A549 (cell line): ENCODE measurements around the gene GIMAP8. TPM values are rescaled to one million over a fixed set of nuclear protein-coding genes. Genes with fewer than 3 reads are reported as not detected.

Source experiments
- ATAC-seq, 2 experiments: fragments of 200-7000 bp in 1 of 2; fragments of >200 bp in 1 of 2; cut with Nextera tagmentation in 1 of 2; cut with Tn5 transposase in 1 of 2; 3 replicates each; pipeline versions ENCODE4 v1.8.0 to v1.9.1; 2018 to 2020; ENCODE audit warnings: mild to moderate bottlenecking in 1 of 2, moderate library complexity in 1 of 2
- CTCF ChIA-PET: fragments of 300-600 bp; sonication (Branson Sonifier 250); formaldehyde crosslinking; extraction: SDS; loops from one replicate; lab custom pipeline; 2021; ENCODE audit warnings: antibody characterized with exemption, inconsistent platforms; lab: Yijun Ruan, JAX
- POLR2A ChIA-PET: fragments of 350-600 bp; formaldehyde crosslinking; extraction: SDS; loops from one replicate; lab custom pipeline; 2021; ENCODE audit warnings: antibody characterized with exemption, inconsistent platforms; lab: Yijun Ruan, JAX
- DNase-seq, 2 experiments: peaks; one replicate each; pipeline versions ENCODE4 v3.0.0 to v3.0.0-alpha.2; 2011 to 2016; ENCODE audit warnings: low read depth in 1 of 2, low spot score in 1 of 2
- FAIRE-seq: peaks from 2 replicates; lab custom pipeline; 2011; peaks lifted over from hg19 to GRCh38; lab: Jason Lieb, UNC
- H3K27ac ChIP-seq, 2 experiments: fragments of >200 bp; sonication (Bioruptor Twin); formaldehyde crosslinking; 3 replicates each; pipeline ENCODE4 v1.5.1; 2016 to 2017
- H3K4me1 ChIP-seq: fragments of >200 bp; sonication (Bioruptor Twin); formaldehyde crosslinking; 3 replicates; pipeline ENCODE4 v1.6.1; 2016
- H3K4me2 ChIP-seq: fragments of >200 bp; sonication (Bioruptor Twin); formaldehyde crosslinking; 3 replicates; pipeline ENCODE4 v1.6.1; 2016
- H3K4me3 ChIP-seq: fragments of >200 bp; sonication (Bioruptor Twin); formaldehyde crosslinking; 3 replicates; pipeline ENCODE4 v1.5.1; 2016
- H3K9me3 ChIP-seq: fragments of >200 bp; sonication (Bioruptor Twin); formaldehyde crosslinking; 3 replicates; pipeline ENCODE4 v1.6.1; 2016
- ATOH8 ChIP-seq: fragments of 250-450 bp; sonication (Bioruptor Pico); IDR thresholded peaks from 2 replicates; pipeline ENCODE4 v1.5.0; 2020; ENCODE audit warnings: low read depth, mild to moderate bottlenecking, moderate library complexity
- CBX2 ChIP-seq: fragments of 200-600 bp; sonication (generic); IDR thresholded peaks from 2 replicates; pipeline ENCODE4 v1.6.1; 2016; ENCODE audit warnings: low read depth, mild to moderate bottlenecking, borderline replicate concordance
- EHMT2 ChIP-seq: fragments of 200-600 bp; sonication (generic); IDR thresholded peaks from 2 replicates; pipeline ENCODE4 v1.6.1; 2016; ENCODE audit warnings: antibody characterized with exemption, low read depth, mild to moderate bottlenecking, moderate library complexity
- ESRRA ChIP-seq: fragments of 150-350 bp; IDR thresholded peaks from 2 replicates; pipeline ENCODE4 v1.6.1; 2014; ENCODE audit warnings: mild to moderate bottlenecking, low read length, borderline replicate concordance
- GATA3 ChIP-seq: IDR thresholded peaks from 2 replicates; pipeline ENCODE4 v1.6.1; 2012; ENCODE audit warnings: borderline replicate concordance
- HDAC2 ChIP-seq: fragments of 200-600 bp; sonication (generic); IDR thresholded peaks from 2 replicates; pipeline ENCODE4 v1.6.1; 2016
- HEYL ChIP-seq: fragments of 250-450 bp; sonication (Bioruptor Pico); IDR thresholded peaks from 2 replicates; pipeline ENCODE4 v1.8.0; 2021; ENCODE audit warnings: mild to moderate bottlenecking, moderate library complexity
- HOXB13 ChIP-seq: fragments of 250-450 bp; sonication (Bioruptor Pico); IDR thresholded peaks from 2 replicates; pipeline ENCODE4 v1.5.0; 2020; ENCODE audit warnings: low read depth, mild to moderate bottlenecking, moderate library complexity
- HOXB5 ChIP-seq: fragments of 250-450 bp; sonication (Bioruptor Pico); IDR thresholded peaks from 2 replicates; pipeline ENCODE4 v1.5.0; 2020; ENCODE audit warnings: mild to moderate bottlenecking, moderate library complexity
- KDM1A ChIP-seq: fragments of 200-600 bp; sonication (generic); IDR thresholded peaks from 2 replicates; pipeline ENCODE4 v1.6.1; 2016; ENCODE audit warnings: low read depth, mild to moderate bottlenecking
- MYC ChIP-seq: IDR thresholded peaks from 2 replicates; pipeline ENCODE4 v1.6.1; 2012; ENCODE audit warnings: mild to moderate bottlenecking, inconsistent platforms, low read length, improper control_type of control experiment, borderline replicate concordance
- NPAS2 ChIP-seq: fragments of 250-450 bp; sonication (Bioruptor Pico); IDR thresholded peaks from 2 replicates; pipeline ENCODE4 v1.8.0; 2022; ENCODE audit warnings: mild to moderate bottlenecking, moderate library complexity, borderline replicate concordance
- RAD21 ChIP-seq, 2 experiments: fragments of >200 bp in 1 of 2; sonication (Bioruptor Twin) in 1 of 2; formaldehyde crosslinking in 1 of 2; IDR thresholded peaks in 1 of 2; conservative IDR thresholded peaks in 1 of 2; 2 replicates in 1 of 2; 3 replicates in 1 of 2; pipeline ENCODE4 v1.6.1; 2012 to 2018; ENCODE audit warnings: inconsistent platforms in 1 of 2
- RARB ChIP-seq: fragments of 250-450 bp; sonication (Bioruptor Pico); IDR thresholded peaks from 2 replicates; pipeline ENCODE4 v1.8.0; 2021; ENCODE audit warnings: mild to moderate bottlenecking, moderate library complexity
- USF2 ChIP-seq: fragments of 450-650 bp; IDR thresholded peaks from 2 replicates; pipeline ENCODE4 v1.6.1; 2014; ENCODE audit warnings: antibody characterized with exemption
- ZSCAN20 ChIP-seq: fragments of 250-450 bp; sonication (Bioruptor Pico); IDR thresholded peaks from 2 replicates; pipeline ENCODE4 v1.8.0; 2022; ENCODE audit warnings: mild to moderate bottlenecking, moderate library complexity
- WGBS: methylation state at CpG from one replicate; pipeline ENCODE4 v1.1.6; 2017; ENCODE audit errors: missing lambda C conversion rate; 5-methylcytosine and 5-hydroxymethylcytosine counted together
- polyA plus RNA-seq, 4 experiments: library from polyadenylated mRNA; depleted of rRNA in 3 of 4; stranded (reverse); fragments of >200 nt; fragmentation: RNase III in 1 of 4; extraction: RNeasy Plus Mini Kit Qiagen cat#74134 plus additional on column Dnase treatment in 1 of 4; gene quantifications; 2 replicates in 3 of 4; 3 replicates in 1 of 4; pipeline ENCODE4 v1.2.3, GENCODE V29; 2011 to 2017
- TF ChIP-seq, protein P1 (sequence below): fragments of >200 bp; sonication (Bioruptor Twin); formaldehyde crosslinking; IDR thresholded peaks from 3 replicates; pipeline ENCODE4 v1.5.1; 2016
- TF ChIP-seq, protein P2 (sequence below): fragments of 250-450 bp; sonication (Bioruptor Pico); IDR thresholded peaks from 2 replicates; pipeline ENCODE4 v1.5.0; 2021; ENCODE audit warnings: mild to moderate bottlenecking, moderate library complexity, borderline replicate concordance

Gene GIMAP8
- polyA plus RNA-seq, 2 of the 4 experiments (the other 2 are of a cell fraction) = not detected

DNA sequence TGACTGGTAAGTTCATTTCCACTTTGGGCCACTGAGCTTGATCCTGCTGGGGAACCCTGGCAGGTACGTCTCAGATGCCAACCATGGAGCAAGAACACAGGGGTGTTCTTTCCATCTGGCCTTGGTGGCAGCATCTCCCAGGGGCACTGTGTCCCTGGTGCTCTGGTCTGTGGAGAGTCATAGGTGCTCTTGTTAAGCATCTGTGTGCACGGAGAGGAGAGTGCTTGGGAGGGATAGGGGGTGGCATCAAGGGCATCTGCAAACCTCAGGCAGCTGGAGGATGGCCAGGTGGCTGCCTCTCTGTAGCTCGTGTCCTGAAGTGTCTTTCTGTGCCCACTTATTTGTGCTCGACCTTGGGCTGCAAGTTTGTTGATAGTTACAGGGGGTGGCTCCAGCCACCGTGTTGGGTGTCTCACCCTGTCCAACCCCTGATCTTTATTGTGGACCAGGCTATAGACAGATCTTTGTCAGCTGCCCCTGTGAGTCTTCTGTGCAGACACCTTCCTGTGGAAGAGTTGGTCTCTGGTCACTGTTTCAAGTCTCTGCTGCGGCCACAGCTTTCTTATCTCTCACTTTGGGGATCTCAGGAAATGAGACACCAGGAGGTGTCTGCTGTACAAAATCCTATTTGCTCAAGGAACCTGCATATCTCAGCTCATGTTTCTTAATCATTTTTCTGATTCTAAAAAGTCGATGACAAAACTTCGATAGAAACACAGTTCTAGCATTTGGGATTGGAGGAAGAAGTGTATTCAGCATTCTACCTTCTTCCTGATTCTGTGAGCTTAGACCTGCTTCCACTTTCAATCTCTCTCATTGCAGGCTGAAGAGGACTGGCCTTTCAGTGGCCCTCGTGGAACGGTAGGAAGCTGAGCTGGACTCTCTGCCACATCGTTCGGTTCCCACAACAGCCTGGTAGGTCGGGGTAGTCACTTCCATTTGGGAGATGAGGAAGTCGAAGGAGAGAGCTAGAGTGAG lies 17.2 kb upstream of the GIMAP8 start:
- POLR2A ChIA-PET = no interaction called here
- CTCF ChIA-PET = interaction anchor here (0.6 to 1.1 kb wide), 2 partner anchors 12 to 13 kb away, joined by 3 to 4 read pairs; no protein-coding TSS in a partner anchor
- no peaks in the 10 kb centered on the region for H3K9me3 ChIP-seq
- DNase-seq (no peak), FAIRE-seq (no peak), ATAC-seq (no peak)
- no peak overlapping the region for H3K27ac ChIP-seq
- no peak overlapping the region for H3K4me2 ChIP-seq
- WGBS = 43% methylated on average over 14 of the region's 14 CpGs
- TF ChIP-seq USF2 (no peak), EHMT2 (no peak), HOXB5 (CRISPR knock-in tag) (no peak), RARB (CRISPR knock-in tag) (no peak), HEYL (CRISPR knock-in tag) (no peak), CBX2 (no peak), NPAS2 (no peak), ZSCAN20 (no peak), GATA3 (no peak)
- TF ChIP-seq, protein P1, sequence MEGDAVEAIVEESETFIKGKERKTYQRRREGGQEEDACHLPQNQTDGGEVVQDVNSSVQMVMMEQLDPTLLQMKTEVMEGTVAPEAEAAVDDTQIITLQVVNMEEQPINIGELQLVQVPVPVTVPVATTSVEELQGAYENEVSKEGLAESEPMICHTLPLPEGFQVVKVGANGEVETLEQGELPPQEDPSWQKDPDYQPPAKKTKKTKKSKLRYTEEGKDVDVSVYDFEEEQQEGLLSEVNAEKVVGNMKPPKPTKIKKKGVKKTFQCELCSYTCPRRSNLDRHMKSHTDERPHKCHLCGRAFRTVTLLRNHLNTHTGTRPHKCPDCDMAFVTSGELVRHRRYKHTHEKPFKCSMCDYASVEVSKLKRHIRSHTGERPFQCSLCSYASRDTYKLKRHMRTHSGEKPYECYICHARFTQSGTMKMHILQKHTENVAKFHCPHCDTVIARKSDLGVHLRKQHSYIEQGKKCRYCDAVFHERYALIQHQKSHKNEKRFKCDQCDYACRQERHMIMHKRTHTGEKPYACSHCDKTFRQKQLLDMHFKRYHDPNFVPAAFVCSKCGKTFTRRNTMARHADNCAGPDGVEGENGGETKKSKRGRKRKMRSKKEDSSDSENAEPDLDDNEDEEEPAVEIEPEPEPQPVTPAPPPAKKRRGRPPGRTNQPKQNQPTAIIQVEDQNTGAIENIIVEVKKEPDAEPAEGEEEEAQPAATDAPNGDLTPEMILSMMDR = no peak
- TF ChIP-seq, protein P2, sequence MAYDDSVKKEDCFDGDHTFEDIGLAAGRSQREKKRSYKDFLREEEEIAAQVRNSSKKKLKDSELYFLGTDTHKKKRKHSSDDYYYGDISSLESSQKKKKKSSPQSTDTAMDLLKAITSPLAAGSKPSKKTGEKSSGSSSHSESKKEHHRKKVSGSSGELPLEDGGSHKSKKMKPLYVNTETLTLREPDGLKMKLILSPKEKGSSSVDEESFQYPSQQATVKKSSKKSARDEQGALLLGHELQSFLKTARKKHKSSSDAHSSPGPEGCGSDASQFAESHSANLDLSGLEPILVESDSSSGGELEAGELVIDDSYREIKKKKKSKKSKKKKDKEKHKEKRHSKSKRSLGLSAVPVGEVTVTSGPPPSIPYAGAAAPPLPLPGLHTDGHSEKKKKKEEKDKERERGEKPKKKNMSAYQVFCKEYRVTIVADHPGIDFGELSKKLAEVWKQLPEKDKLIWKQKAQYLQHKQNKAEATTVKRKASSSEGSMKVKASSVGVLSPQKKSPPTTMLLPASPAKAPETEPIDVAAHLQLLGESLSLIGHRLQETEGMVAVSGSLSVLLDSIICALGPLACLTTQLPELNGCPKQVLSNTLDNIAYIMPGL = no peak
- no peak overlapping the region for H3K4me3 ChIP-seq
- peaks cover 13% of the 10 kb centered on the region; the same call in 2 of the 3 replicates for H3K4me1 ChIP-seq

DNA sequence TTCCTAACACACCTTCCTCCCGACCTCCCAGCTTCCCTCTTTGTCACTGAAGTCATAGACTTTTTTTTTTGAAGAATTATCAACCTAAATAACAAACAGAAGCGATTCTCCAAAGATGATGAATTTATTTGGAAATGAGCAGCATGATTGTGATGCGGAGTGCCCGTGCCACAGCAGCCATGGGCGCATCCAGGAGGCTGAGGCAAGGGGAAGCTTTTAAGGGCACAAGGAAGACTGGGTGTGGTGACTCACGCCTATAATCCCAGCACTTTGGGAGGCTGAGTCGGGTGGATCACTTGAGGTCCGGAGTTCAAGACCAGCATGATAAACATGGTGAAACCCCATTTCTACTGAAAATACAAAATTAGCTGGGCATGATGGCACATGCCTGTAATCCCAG lies 16.2 kb upstream of the GIMAP8 start:
- TF ChIP-seq HDAC2 = no peak
- no peak for TF ChIP-seq MYC
- no peak for TF ChIP-seq RAD21 (conservative IDR thresholded peaks at IDR 0.05 in 1 of 2, IDR thresholded peaks at IDR 0.05 in 1 of 2)
- no peak for TF ChIP-seq ESRRA
- TF ChIP-seq EHMT2 = no peak
- no peak for TF ChIP-seq KDM1A
- TF ChIP-seq ATOH8 (CRISPR knock-in tag) = no peak
- no peak for TF ChIP-seq HOXB13 (CRISPR knock-in tag)
- no peak for TF ChIP-seq HOXB5 (CRISPR knock-in tag)
- CTCF ChIA-PET = interaction anchor here (0.6 to 1.0 kb wide), 2 partner anchors 13 to 14 kb away, joined by 3 read pairs; no protein-coding TSS in a partner anchor
- Histone ChIP-seq H3K27ac (no peak overlapping the region), H3K4me3 (no peak overlapping the region), H3K4me2 (no peak overlapping the region), H3K9me3 (no peaks in the 10 kb centered on the region), H3K4me1 (peaks cover 2% of the 10 kb centered on the region; the same call in 2 of the 3 replicates)
- FAIRE-seq (no peak), DNase-seq (no peak), ATAC-seq (no peak)
- 60% methylated on average over 8 of the region's 8 CpGs for WGBS
- POLR2A ChIA-PET = no interaction called here
